Fibroblast of lung (primary cell): ENCODE measurements around the gene PPP1R7.

ENCODE experiments used
- EZH2 ChIP-seq: IDR thresholded peaks from 2 replicates; pipeline ENCODE4 v1.5.1; 2012; ENCODE audit warnings: low read length, control low read depth, mild to moderate bottlenecking; ENCODE audit errors: missing control alignments
- TF ChIP-seq, protein P1 (sequence below), 2 donors: IDR thresholded peaks in 1 of 2; conservative IDR thresholded peaks in 1 of 2; 1 replicate in 1 of 2; 2 replicates in 1 of 2; pipeline ENCODE4 v1.5.1; 2011 to 2012; ENCODE audit warnings: low read length in 2 of 2, control low read depth in 1 of 2, inconsistent platforms in 1 of 2, low read depth in 1 of 2, mild to moderate bottlenecking in 1 of 2

DNA sequence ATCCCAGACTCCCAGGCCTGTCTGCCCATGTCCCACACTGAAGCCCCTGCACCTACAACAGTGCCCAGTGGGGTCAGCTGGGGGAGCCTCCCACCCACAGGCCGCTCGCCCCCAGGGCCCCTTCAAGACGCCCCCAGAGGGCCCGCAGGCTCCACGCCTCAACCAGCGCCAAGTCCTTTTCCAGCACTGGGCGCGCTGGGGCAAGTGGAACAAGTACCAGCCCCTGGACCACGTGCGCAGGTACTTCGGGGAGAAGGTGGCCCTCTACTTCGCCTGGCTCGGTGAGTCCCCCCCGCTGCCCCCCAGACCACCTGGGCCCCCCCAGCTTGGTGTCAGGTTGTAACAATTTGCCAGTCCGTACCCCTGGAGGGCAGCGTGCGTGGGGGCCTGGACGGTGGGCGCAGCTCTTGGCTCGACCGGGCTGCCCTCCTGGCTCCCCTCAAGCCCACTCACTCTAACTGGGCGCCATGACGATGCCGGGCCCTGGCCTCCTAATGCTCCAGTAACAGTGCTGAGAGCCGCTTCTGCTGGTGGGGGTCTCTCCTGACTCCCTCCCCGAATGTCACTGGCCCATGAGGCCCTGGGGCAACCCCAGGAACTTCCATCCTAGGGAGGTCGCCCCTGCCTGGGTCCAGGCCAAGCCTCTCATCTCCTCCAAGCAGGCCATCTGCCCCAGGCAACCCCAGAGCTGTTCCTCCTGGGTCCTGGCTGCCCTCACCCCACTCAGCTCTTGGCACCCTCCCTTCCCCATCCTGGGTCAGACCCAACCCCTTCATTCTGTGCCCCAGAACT, 53.1 kb downstream of the PPP1R7 start:
- TF ChIP-seq, protein P1, sequence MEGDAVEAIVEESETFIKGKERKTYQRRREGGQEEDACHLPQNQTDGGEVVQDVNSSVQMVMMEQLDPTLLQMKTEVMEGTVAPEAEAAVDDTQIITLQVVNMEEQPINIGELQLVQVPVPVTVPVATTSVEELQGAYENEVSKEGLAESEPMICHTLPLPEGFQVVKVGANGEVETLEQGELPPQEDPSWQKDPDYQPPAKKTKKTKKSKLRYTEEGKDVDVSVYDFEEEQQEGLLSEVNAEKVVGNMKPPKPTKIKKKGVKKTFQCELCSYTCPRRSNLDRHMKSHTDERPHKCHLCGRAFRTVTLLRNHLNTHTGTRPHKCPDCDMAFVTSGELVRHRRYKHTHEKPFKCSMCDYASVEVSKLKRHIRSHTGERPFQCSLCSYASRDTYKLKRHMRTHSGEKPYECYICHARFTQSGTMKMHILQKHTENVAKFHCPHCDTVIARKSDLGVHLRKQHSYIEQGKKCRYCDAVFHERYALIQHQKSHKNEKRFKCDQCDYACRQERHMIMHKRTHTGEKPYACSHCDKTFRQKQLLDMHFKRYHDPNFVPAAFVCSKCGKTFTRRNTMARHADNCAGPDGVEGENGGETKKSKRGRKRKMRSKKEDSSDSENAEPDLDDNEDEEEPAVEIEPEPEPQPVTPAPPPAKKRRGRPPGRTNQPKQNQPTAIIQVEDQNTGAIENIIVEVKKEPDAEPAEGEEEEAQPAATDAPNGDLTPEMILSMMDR (conservative IDR thresholded peaks at IDR 0.05 in 1 of 2, IDR thresholded peaks at IDR 0.05 in 1 of 2; ENCODE audit: low read depth in 1 of 2, low read length in 2 of 2) = no peak
- TF ChIP-seq EZH2 = no peak
